Measurements from ENCODE around the gene MBP.
A peak's percentile ranks its signal among the peaks of the same experiment; 100 is the strongest.
"Not testable (repeated sequence)": the region's sequence is repeated elsewhere in the genome, so short reads cannot be mapped to it uniquely, and the experiment has no call there.

Gene MBP

DNA sequence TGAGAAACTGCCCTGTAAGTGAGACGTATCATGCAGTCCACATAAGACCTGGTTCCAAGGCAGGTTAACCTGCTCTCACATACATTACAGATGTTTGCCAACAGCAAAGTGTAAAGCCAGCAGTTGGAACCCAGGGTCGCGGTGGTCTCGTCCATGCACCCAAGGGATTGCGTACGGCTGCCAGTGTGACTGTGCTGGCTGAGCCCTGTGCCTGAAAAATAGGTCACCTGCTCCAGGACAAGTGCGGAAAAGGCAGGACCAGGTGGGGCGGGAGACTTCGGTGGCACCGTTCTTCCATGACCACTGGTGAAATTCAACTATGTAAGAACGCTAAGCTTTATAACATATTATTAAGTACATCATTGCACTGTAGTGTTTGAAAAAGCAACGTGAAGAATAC, 110.5 kb downstream of the MBP start:
- no peak for DNase-seq

DNA sequence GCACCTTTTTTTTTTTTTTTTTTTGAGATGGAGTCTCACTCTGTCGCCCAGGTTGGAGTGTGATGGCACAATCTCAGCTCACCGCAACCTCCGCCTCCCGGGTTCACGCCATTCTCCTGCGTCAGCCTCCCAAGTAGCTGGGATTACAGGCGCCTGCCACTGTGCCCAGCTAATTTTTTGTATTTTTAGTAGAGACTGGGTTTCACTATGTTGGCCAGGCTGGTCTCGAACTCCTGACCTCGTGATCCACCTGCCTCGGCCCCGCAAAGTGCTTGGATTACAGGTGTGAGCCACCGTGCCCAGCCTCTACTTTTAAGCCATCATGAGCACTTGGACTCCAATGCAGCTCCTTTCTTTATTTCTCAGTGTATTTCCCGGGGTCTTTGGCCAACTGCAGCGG, 111.1 kb downstream of the MBP start:
- not testable (repeated sequence) for DNase-seq

DNA sequence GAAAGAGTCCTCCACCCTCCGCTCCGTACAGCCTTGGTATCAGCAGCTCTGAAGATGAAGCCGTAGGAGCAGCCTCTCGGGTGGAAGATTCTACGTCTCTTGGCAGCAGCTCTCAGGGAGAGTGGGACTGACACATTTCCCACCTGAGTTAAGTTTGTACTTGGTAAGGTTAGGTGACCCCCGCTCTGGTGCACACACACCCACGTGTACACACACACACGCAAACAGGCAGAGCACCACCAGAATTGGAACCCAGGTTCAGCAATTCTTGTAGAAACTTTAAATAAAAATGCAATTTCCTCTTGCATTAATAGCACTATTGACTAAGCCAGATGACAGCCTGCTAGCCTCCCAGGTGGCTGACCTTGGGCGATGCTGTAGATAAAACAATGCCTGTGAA, 111.5 kb downstream of the MBP start:
- DNase-seq, result no peak

- DNase-seq, result no peak
Measured at GRCh38 chr18:77020561-77020960, 112.0 kb downstream of the MBP start.

DNA sequence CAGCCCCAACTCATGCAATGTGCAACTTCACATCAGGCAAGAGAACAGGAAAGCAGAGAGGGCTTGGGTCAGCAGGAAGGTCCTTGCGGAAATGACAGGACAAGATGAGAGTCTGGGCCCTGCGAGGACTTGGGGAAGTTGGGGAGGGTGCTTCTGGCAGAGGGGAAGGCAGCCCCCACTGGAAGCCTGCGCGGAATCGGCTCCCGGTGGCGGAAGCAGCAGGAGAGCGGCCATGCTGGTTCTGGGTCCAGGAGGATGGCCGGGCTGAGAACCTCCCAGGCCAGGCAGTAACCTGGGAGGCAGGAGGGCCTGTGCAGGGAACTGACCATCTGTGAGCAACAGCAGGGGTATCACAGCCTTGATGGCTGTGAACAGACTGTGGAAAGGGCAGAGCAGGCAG, 112.9 kb downstream of the MBP start:
- DNase-seq, result no peak

- DNase-seq, result not testable (repeated sequence)
Measured at GRCh38 chr18:77018650-77019049, 113.9 kb downstream of the MBP start.

GRCh38 chr18:77017355-77017754, 115.2 kb downstream of the MBP start:
- no peak for DNase-seq

DNA sequence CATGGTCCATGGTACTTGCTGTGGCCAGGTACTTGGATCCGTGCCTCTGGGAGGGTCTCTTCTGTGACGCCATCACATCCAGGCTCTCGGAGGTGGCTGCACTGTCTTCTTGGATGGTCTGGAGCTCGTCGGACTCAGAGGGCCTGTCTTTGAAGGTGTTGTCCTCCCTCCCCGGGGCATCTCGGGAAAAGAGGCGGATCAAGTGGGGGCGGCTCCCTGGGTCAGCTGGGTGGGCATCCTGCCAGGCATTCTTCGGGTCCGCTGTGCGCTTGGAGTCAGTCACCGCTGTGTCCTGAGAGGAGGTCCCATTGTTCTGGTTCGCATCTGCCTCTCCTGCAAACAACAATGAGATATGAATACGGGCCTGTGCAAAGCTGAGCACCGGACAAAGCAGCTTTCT, 115.6 kb downstream of the MBP start:
- DNase-seq, result no peak

- no peak for DNase-seq
Measured at GRCh38 chr18:77015771-77016710, 116.5 kb downstream of the MBP start.

DNA sequence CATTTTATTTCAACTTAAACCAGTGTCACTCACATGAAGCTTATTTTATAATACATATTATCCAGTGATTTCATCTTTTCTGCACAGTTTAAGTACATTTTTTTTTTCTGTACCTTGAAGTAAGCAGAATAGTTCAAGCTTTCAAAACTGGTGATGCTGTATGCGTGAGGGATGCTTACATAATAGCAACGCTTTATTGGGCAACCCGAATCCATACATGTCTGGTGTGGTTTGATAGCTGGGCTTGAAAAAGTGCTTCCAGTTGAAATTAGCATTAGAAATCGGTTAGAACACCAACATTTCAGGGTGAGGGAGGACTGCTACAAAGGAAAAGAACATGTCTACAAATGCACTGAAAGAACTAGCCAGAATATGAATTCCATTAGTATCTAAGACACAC, 117.4 kb downstream of the MBP start:
- DNase-seq, result peak; percentile 74 to 75

DNA sequence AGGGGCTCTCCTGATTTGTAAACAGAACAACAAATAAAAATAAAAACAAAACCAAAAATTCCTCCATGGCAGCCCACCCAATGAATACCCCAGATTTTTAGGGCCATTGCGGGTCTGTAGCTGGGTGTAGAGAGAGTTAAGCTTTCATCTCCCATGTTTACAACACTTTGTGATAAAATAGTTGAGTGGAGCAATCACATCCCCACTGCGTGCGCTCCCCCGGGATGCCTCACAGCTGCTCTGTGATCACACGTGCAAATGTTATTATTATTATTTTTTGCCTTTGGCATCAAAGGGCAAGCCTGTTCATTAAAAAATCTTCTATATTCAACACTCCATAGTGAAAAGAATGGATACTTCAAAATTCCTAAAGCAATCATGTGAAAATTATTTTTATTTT, 118.0 kb downstream of the MBP start:
- DNase-seq, result no peak

- peak; percentile 93 to 96 for DNase-seq
Measured at GRCh38 chr18:77013811-77014521, 118.6 kb downstream of the MBP start.

DNA sequence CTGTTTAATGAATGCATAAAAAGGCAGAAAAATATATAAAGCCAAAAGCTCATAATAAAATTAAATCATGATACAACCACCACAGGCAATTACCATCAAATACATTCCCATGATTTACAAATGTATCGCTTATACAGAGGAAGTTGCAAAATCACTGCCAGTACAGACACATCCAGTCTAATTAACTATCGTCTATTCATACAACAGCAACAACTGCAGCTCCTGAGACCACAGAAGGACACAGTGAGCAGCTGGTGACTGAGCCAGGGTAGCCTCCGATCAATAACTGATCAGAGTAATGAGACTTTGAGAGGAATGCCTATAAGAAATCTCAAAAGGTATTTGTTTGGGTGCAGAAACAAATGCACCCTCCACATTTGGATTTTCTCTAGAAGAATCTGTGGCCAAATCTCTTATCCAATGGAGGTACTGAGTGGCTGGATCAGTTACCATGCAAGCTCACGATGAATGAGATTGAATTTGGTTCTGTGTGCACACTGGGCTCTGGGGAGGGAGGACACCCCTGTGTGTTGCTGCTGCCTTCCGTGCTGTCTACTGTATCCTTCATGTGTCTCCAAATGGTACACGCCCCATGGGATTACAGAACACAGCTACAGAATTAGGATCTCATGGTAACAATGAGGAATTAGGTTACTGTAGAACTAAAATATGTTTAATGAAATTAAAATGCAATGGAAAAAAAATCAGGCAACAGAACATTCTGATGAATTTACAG, 119.6 kb downstream of the MBP start:
- peak in 1 of 2 donors; percentile 8 for DNase-seq

- DNase-seq, result no peak
Measured at GRCh38 chr18:77012120-77012519, 120.5 kb downstream of the MBP start.

GRCh38 chr18:77009675-77010074, 122.9 kb downstream of the MBP start:
- DNase-seq, result no peak

GRCh38 chr18:77008576-77009315, 123.8 kb downstream of the MBP start:
- DNase-seq, result no peak

DNA sequence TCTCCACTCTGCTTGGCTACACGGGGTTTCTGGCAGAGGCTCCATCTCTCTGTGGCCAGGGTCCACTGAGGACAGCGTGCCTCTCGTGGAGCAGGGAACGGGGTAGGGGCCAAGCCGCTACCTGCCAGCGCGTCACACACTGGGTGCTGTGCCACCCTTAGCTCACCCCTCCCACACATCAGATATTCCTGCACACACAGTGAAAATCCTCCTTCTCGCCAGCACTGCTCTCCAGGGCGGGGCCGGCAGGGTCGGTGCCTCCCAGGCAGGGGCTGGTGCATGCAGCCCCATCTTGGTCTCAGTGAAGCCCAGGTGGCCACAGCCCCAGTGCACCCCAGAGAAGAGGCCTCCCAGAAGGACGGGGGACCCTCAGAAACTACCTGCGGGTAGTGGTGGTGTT, 124.6 kb downstream of the MBP start:
- DNase-seq, result no peak

DNA sequence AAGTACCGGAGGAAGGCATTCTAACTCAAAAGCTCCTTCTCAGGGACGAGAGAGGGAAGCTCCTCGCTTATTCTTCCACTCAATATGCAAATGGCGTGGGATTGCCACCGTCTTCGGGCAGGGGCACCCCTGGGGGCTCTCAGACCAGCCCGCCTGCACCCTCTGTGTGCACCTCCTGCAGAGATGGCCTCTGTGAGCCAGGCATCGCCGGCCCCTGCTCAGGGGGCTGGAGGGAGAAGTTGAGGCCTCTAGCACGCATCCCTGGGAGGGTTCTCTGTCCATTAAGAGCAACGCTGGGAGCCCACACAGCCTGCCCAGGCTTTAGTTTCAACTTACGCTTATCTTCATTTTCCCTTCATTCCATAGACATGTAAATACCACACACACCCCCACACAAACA, 125.3 kb downstream of the MBP start:
- DNase-seq, result no peak

GRCh38 chr18:77006305-77007175, 126.0 kb downstream of the MBP start:
- peak; percentile 62 to 81 for DNase-seq

- no peak for DNase-seq
Measured at GRCh38 chr18:77005651-77006195, 126.9 kb downstream of the MBP start.

Measured in inflammatory macrophage (primary cell).